Tibial nerve (tissue), 4 donors: ENCODE data around the gene UBLCP1.

Source experiments
- CTCF ChIP-seq, 5 experiments: fragments of 200-600 bp in 3 of 5; fragments of 450-650 bp in 2 of 5; sonication (generic) in 3 of 5; IDR thresholded peaks; one replicate each; pipeline ENCODE4 v1.5.1; 2016 to 2019; ENCODE audit warnings: antibody characterized with exemption in 5 of 5, mild to moderate bottlenecking in 3 of 5, moderate library complexity in 2 of 5
- EP300 ChIP-seq, 2 donors: sonication (generic); formaldehyde crosslinking; IDR thresholded peaks; one replicate each; pipeline ENCODE4 v1.6.1; 2017; ENCODE audit warnings: antibody characterized with exemption in 2 of 2, mild to moderate bottlenecking in 1 of 2
- POLR2A ChIP-seq, 2 donors: fragments of 450-650 bp; IDR thresholded peaks; one replicate each; pipeline ENCODE4 v1.6.1; 2017; ENCODE audit warnings: antibody characterized with exemption in 2 of 2, mild to moderate bottlenecking in 2 of 2, moderate library complexity in 2 of 2

DNA sequence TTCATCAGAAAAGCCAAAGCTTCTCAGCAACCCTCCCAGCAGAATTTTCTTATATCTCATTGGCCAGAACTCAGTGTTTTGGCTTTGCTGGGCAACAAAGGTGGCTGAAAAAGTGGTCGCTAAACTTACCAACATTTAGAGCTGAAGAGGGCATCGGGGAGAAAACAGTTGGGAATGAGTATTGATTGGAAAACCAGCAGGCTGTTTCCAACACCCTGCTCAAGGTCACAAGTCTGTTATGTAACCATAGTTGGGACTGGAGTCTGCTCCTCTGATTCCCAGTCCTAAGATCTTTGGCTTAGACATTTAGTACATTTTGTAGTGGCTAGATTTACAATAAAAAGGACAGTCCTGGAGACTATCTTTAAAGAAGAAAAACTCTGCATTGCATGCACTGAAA, 50.1 kb downstream of the UBLCP1 start:
- no peak for TF ChIP-seq CTCF (IDR thresholded peaks at IDR 0.05)
- no peak for TF ChIP-seq EP300 (IDR thresholded peaks at IDR 0.05)
- no peak for TF ChIP-seq POLR2A (IDR thresholded peaks at IDR 0.05)
